GM23338 (cell line): ENCODE measurements around the gene ARID3B. TPM values are rescaled to one million over a fixed set of nuclear protein-coding genes. Genes with fewer than 3 reads are reported as not detected.

Source experiments
- ATAC-seq: fragments of 200-7000 bp; cut with Tn5 transposase; 3 replicates; pipeline ENCODE4 v1.9.1; 2020
- DNase-seq: peaks from one replicate; pipeline ENCODE4 v3.0.0-alpha.2; 2015; ENCODE audit warnings: low spot score
- H2AFZ ChIP-seq: fragments of 200-600 bp; sonication (generic); 2 replicates; pipeline ENCODE4 v1.8.0; 2016; ENCODE audit warnings: antibody characterized with exemption, mild to moderate bottlenecking, moderate library complexity
- H3F3A ChIP-seq: fragments of 200-600 bp; sonication (generic); replicated peaks from 2 replicates; pipeline ENCODE4 v1.8.0; 2017; ENCODE audit warnings: antibody characterized with exemption, mixed run types, low read depth
- H3K27ac ChIP-seq: fragments of 200-600 bp; sonication (generic); 2 replicates; pipeline ENCODE4 v1.6.1; 2016; ENCODE audit warnings: low read depth
- H3K27me3 ChIP-seq: fragments of 200-600 bp; sonication (generic); 2 replicates; pipeline ENCODE4 v1.8.0; 2016; ENCODE audit warnings: mild to moderate bottlenecking, mixed run types, moderate library complexity; ENCODE audit not compliant: insufficient read depth
- H3K36me3 ChIP-seq: fragments of 200-600 bp; sonication (generic); 2 replicates; pipeline ENCODE4 v1.8.0; 2016; ENCODE audit warnings: mild to moderate bottlenecking; ENCODE audit not compliant: insufficient read depth
- H3K4me1 ChIP-seq: fragments of 200-600 bp; sonication (generic); 2 replicates; pipeline ENCODE4 v1.8.0; 2016; ENCODE audit warnings: mild to moderate bottlenecking, moderate library complexity; ENCODE audit not compliant: insufficient read depth
- H3K4me2 ChIP-seq: fragments of 200-600 bp; sonication (generic); 2 replicates; pipeline ENCODE4 v1.7.1; 2017; ENCODE audit warnings: mixed run types
- H3K4me3 ChIP-seq: fragments of 200-600 bp; sonication (generic); 2 replicates; pipeline ENCODE4 v1.6.1; 2016; ENCODE audit warnings: mixed run types
- H3K79me2 ChIP-seq: fragments of 200-600 bp; sonication (generic); replicated peaks from 2 replicates; pipeline ENCODE4 v1.8.0; 2017; ENCODE audit warnings: mild to moderate bottlenecking; ENCODE audit not compliant: insufficient read depth
- H3K9me2 ChIP-seq: fragments of 200-600 bp; sonication (generic); 2 replicates; pipeline ENCODE4 v1.8.0; 2017; ENCODE audit not compliant: insufficient read depth
- H4K20me1 ChIP-seq: fragments of 200-600 bp; sonication (generic); replicated peaks from 2 replicates; pipeline ENCODE4 v1.8.0; 2017; ENCODE audit warnings: mild to moderate bottlenecking; ENCODE audit not compliant: insufficient read depth
- H3K27ac Mint-ChIP-seq: 2 replicates; pipeline ENCODE4 v1.8.0; 2020; ENCODE audit warnings: inconsistent platforms, mild to moderate bottlenecking, moderate library complexity, mixed read lengths
- H3K27me3 Mint-ChIP-seq: 3 replicates; pipeline ENCODE4 v1.8.0; 2022; ENCODE audit warnings: low read depth, mild to moderate bottlenecking, moderate library complexity, mixed read lengths, inconsistent platforms; ENCODE audit not compliant: insufficient read depth, poor library complexity
- H3K36me3 Mint-ChIP-seq: 3 replicates; pipeline ENCODE4 v1.8.0; 2021; ENCODE audit warnings: low read depth, mild to moderate bottlenecking, inconsistent platforms, moderate library complexity, mixed read lengths
- H3K4me1 Mint-ChIP-seq: 3 replicates; pipeline ENCODE4 v1.8.0; 2020; ENCODE audit warnings: mild to moderate bottlenecking, inconsistent platforms, mixed read lengths
- H3K4me3 Mint-ChIP-seq: 3 replicates; pipeline ENCODE4 v1.8.0; 2021; ENCODE audit warnings: moderate library complexity, mild to moderate bottlenecking, inconsistent platforms, mixed read lengths
- H3K9me3 Mint-ChIP-seq: 3 replicates; pipeline ENCODE4 v1.8.0; 2020; ENCODE audit warnings: moderate library complexity, mild to moderate bottlenecking, inconsistent platforms, mixed read lengths
- CREB1 ChIP-seq: fragments of 250-450 bp; sonication (Bioruptor Pico); IDR thresholded peaks from 2 replicates; pipeline ENCODE4 v1.5.0; 2020; ENCODE audit warnings: low read depth, mild to moderate bottlenecking, moderate library complexity
- CTCF ChIP-seq, 2 experiments: fragments of 200-600 bp in 1 of 2; sonication (generic) in 1 of 2; conservative IDR thresholded peaks; 2 replicates each; pipeline versions ENCODE4 v1.5.1 to v1.6.1; 2016 to 2017; ENCODE audit warnings: antibody characterized with exemption in 2 of 2, low read depth in 2 of 2, mild to moderate bottlenecking in 2 of 2, moderate library complexity in 1 of 2
- ETS1 ChIP-seq: IDR thresholded peaks from 2 replicates; pipeline ENCODE4 v1.6.1; 2016; ENCODE audit warnings: antibody characterized with exemption
- NANOG ChIP-seq: IDR thresholded peaks from 2 replicates; pipeline ENCODE4 v1.6.1; 2016; ENCODE audit warnings: antibody characterized with exemption, borderline replicate concordance
- POLR2AphosphoS5 ChIP-seq: IDR thresholded peaks from 2 replicates; pipeline ENCODE4 v1.6.1; 2016; ENCODE audit warnings: antibody characterized with exemption, low read depth
- STAT1 ChIP-seq: IDR thresholded peaks from one replicate; pipeline ENCODE4 v1.6.1; 2016; ENCODE audit warnings: antibody characterized with exemption; ENCODE audit not compliant: unreplicated experiment
- ZNF114 ChIP-seq: fragments of 250-450 bp; sonication (Bioruptor Pico); IDR thresholded peaks from 2 replicates; pipeline ENCODE4 v1.5.0; 2020; ENCODE audit warnings: mild to moderate bottlenecking, moderate library complexity
- long read RNA-seq: library from polyadenylated mRNA; unstranded; transcript quantifications from one replicate; pipeline ENCODE4 v2.0.0, GENCODE V29; 2020; ENCODE audit not compliant: unreplicated experiment
- polyA plus RNA-seq: library from polyadenylated mRNA; unstranded; fragments of >200 nt; fragmentation: Nextera tagmentation; extraction: Ambion mirVana; gene quantifications from 2 replicates; pipeline ENCODE4 v1.2.1, GENCODE V29; 2016
- total RNA-seq: library from RNA; depleted of rRNA; stranded (reverse); fragments of >200 nt; shearing (Covaris generic); gene quantifications from 2 replicates; pipeline ENCODE4 v1.2.3, GENCODE V29; 2014; rRNA removed
- TF ChIP-seq, protein P1 (sequence below): fragments of 250-450 bp; sonication (Bioruptor Pico); IDR thresholded peaks from 2 replicates; pipeline ENCODE4 v1.5.0; 2020; ENCODE audit warnings: mild to moderate bottlenecking, moderate library complexity

ARID3B gene
- 114 and 147 TPM in 2 replicates for total RNA-seq
- polyA plus RNA-seq, result 65.5 and 72.8 TPM in 2 replicates
- long read RNA-seq, full-length matches to known transcripts, result 6 of 23 reads
- long read RNA-seq, partial matches to known transcripts, result 2 of 23 reads
- long read RNA-seq, other reads (novel, unspliced or antisense), result 15 of 23 reads

GRCh38 chr15:74540761-74541493 is at the start of gene ARID3B:
TSS of gene ARID3B (plus strand) at chr15:74541220. CDS start at chr15:74543937, 2,717 bp downstream.
- TF ChIP-seq STAT1 (no peak), ZNF114 (CRISPR knock-in tag) (no peak), CTCF (conservative IDR thresholded peaks at IDR 0.05; ENCODE audit: low read depth in 2 of 2) (no peak), POLR2AphosphoS5 (peak; percentile 77), NANOG (no peak), ETS1 (peak; percentile 61), CREB1 (CRISPR knock-in tag) (peak; percentile 55; the same call in 1 of the 2 replicates)
- TF ChIP-seq, protein P1, sequence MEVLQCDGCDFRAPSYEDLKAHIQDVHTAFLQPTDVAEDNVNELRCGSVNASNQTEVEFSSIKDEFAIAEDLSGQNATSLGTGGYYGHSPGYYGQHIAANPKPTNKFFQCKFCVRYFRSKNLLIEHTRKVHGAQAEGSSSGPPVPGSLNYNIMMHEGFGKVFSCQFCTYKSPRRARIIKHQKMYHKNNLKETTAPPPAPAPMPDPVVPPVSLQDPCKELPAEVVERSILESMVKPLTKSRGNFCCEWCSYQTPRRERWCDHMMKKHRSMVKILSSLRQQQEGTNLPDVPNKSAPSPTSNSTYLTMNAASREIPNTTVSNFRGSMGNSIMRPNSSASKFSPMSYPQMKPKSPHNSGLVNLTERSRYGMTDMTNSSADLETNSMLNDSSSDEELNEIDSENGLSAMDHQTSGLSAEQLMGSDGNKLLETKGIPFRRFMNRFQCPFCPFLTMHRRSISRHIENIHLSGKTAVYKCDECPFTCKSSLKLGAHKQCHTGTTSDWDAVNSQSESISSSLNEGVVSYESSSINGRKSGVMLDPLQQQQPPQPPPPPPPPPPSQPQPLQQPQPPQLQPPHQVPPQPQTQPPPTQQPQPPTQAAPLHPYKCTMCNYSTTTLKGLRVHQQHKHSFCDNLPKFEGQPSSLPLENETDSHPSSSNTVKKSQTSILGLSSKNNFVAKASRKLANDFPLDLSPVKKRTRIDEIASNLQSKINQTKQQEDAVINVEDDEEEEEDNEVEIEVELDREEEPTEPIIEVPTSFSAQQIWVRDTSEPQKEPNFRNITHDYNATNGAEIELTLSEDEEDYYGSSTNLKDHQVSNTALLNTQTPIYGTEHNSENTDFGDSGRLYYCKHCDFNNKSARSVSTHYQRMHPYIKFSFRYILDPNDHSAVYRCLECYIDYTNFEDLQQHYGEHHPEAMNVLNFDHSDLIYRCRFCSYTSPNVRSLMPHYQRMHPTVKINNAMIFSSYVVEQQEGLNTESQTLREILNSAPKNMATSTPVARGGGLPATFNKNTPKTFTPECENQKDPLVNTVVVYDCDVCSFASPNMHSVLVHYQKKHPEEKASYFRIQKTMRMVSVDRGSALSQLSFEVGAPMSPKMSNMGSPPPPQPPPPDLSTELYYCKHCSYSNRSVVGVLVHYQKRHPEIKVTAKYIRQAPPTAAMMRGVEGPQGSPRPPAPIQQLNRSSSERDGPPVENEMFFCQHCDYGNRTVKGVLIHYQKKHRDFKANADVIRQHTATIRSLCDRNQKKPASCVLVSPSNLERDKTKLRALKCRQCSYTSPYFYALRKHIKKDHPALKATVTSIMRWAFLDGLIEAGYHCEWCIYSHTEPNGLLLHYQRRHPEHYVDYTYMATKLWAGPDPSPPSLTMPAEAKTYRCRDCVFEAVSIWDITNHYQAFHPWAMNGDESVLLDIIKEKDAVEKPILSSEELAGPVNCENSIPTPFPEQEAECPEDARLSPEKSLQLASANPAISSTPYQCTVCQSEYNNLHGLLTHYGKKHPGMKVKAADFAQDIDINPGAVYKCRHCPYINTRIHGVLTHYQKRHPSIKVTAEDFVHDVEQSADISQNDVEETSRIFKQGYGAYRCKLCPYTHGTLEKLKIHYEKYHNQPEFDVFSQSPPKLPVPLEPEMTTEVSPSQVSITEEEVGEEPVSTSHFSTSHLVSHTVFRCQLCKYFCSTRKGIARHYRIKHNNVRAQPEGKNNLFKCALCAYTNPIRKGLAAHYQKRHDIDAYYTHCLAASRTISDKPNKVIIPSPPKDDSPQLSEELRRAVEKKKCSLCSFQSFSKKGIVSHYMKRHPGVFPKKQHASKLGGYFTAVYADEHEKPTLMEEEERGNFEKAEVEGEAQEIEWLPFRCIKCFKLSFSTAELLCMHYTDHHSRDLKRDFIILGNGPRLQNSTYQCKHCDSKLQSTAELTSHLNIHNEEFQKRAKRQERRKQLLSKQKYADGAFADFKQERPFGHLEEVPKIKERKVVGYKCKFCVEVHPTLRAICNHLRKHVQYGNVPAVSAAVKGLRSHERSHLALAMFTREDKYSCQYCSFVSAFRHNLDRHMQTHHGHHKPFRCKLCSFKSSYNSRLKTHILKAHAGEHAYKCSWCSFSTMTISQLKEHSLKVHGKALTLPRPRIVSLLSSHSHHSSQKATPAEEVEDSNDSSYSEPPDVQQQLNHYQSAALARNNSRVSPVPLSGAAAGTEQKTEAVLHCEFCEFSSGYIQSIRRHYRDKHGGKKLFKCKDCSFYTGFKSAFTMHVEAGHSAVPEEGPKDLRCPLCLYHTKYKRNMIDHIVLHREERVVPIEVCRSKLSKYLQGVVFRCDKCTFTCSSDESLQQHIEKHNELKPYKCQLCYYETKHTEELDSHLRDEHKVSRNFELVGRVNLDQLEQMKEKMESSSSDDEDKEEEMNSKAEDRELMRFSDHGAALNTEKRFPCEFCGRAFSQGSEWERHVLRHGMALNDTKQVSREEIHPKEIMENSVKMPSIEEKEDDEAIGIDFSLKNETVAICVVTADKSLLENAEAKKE (CRISPR knock-in tag), result no peak
- Histone ChIP-seq H3K4me2 (peak within 1 kb of the TSS; percentile 100), H3K27ac (peak within 1 kb of the TSS; percentile 98), H3K4me1 (peaks cover 36% of the 10 kb centered on the region), H3K4me3 (peak within 1 kb of the TSS; percentile 99), H2AFZ (peak within 1 kb of the TSS; percentile 85; the same call in 1 of the 2 replicates), H3K36me3 (peaks cover 23% of the 10 kb centered on the region), H3K27me3 (no peaks in the 10 kb centered on the region), H4K20me1 (peaks cover 19% of the 10 kb centered on the region), H3F3A (peaks cover 13% of the 10 kb centered on the region; the same call in 1 of the 2 replicates), H3K79me2 (peaks cover 67% of the 10 kb centered on the region), H3K9me2 (no peaks in the 10 kb centered on the region)
- peaks cover 28% of the 10 kb centered on the region for H3K4me1 Mint-ChIP-seq
- no peaks in the 10 kb centered on the region for H3K9me3 Mint-ChIP-seq
- H3K4me3 Mint-ChIP-seq, result peak within 1 kb of the TSS; percentile 97
- peak within 1 kb of the TSS; percentile 95 for H3K27ac Mint-ChIP-seq
- H3K27me3 Mint-ChIP-seq, result peaks cover 9% of the 10 kb centered on the region
- H3K36me3 Mint-ChIP-seq, result peaks cover 26% of the 10 kb centered on the region
- DNase-seq (peak; percentile 99), ATAC-seq (peak; percentile 94)
